HG02981 (cell line): ENCODE measurements around the gene TNFAIP8.

Experiments used
- ATAC-seq: cut with Tn5 transposase; IDR thresholded peaks from one replicate; pipeline ENCODE4 v1.9.1; 2021; ENCODE audit warnings: mild to moderate bottlenecking, moderate library complexity; ENCODE audit not compliant: unreplicated experiment

Gene TNFAIP8

DNA sequence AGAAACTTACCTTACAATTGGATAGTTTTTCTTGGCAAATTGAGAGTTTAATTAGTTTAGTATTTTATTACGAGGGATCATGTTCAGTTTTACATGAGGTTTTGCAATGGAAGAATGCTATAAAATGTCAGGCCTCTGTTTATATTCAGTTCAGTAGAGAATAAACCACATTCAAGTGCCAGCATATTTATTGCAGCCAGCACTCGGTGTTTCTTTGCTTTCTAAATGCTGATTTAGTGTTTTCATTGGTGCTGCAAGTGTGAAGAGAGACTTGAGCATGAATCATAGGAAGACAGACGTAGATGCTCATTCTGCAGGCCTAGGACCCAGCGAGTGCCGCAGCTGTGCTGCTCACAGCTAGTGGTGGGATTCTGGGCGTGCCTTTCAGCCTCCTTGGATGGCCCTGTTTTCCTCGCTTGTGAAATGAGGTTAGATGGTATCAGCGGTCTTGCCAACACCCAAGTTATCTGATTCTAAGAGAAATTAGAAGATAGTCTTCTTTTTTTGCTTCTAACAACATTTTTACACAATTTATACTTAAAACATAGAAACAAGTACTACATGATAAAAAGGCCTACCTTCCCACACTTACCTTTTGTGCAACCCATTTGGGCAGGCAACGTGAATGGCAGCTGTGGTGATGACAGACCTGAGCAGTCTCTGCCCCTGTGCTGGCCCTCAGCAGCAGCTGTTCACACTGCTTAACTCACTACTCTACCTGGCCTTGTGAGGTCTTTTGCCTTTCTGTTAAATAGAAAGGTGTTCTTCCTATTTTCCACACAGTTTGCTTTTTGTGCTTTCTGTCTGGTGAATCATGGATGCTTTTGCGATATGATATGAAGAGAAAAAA is 26.8 kb upstream of the TNFAIP8 start:
- ATAC-seq = no peak

DNA sequence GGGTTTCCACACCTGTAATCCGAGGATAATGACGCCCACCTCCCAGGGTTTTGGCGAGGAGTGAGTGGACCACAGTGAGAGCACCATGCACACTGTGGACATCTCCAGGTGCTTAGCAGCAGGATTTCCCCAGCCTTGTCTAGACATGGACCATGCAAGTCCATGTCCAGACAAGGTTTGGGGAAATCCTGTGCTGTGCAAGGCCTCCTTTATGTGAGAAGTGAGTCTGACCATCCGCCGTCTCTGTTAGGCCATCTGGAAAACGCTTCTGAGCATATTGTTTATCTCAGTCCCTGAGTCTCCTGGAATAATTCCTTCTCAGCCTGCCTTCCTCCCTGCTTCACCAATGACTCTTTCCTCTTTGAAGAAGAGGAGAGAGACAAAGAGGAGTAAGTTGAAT is 26.2 kb upstream of the TNFAIP8 start:
- no peak for ATAC-seq

DNA sequence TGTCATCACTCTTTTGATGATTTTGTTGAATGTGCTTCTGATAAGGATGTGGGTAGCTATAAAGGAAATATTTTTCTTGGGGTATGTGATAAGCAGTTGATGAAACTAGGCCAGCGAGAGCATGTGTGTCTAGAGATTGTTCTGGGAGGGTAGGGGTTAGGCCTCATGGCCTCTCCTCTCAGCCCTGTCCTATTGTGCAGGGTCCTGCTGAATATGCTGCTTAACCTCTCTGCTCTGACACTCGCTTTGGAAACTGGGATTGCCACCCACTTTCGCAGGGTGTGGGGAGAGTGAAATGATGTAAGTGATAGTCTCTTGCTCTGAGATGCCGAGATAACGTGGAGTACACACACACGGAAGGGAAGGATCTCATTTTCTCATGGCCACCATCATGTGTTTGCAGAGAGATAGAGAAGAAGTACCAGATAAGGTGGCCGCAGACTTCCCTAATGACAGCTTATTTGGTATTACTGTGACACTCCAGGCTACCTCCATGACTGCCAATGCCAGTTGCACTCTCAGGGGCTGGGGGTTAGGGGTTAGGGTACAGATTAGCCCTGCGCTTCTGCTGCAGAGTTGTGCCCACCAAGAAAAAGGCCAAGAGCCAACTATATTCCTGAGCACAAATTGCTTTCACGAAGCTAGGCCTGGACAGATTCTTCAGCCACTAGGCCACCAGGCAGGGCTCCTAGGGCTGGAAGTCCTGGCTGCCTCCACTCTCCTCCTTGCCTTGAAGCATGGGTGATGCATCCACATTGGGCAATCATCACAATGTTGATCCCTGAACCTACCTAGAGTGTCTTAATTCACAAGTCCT is 25.2 kb upstream of the TNFAIP8 start:
- no peak for ATAC-seq

DNA sequence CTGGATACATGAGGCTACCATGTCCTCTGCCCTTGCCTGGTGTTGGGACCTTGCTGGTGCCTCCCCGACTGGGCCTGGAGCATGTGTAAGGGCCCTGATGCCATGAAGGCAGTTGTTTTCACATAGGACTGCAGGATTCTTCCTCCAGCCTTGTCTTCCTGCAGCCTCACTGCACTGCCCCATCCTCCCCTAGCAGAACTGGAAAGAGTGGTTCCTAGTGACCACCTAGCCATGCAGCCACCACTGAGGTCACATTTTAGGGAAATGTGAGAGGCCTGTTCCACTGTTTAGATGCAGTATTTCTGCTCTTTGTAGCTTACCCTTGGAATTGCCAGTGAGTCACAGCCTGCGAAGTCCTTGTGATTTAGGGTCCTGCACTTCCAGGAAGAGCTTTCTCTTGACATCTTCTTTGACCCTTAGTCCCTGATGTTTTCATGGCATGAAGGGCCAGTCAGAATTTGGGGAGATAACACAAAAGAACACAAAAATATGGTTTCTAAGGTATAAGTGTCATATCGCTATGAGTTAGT is 24.2 kb upstream of the TNFAIP8 start:
- ATAC-seq = no peak

DNA sequence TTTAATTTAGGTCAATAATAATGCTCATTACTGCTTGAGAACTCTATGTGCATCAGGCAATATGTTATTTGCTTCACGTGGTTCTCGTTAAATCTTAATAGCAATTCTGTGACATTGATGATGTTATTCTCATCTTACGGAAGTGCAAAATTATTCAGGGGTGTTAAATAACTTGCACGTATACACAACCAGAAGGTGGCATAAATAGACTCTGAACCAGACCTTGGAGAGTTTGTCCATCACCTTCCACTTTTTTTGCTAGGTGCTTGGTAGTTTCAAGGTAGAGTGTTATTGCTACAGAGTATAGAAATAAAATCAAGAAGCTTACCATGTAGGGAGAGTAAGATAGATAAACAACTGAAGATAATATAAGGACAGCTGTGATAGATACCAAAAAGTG is 23.6 kb upstream of the TNFAIP8 start:
- ATAC-seq = no peak

DNA sequence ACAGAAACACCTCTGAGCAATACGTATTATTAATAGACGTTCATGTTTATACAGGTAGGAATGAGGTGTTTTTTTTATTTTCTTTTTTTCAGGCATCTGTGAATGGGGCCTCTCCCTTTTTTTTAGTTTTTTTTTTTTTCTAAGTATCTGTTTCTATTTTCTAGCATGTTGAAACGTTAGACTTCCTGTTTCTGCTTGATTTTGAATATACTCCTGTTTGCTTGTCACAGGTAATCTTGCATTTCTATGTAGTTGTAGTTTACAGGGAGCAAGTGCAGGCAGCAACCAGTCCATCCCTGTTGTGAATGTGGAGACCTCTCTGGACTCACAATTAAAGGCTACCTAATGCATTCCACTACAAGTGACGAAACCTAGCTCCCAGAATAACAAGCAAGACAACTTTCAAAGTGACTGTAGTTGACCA is 22.8 kb upstream of the TNFAIP8 start:
- peak; percentile 19 for ATAC-seq

DNA sequence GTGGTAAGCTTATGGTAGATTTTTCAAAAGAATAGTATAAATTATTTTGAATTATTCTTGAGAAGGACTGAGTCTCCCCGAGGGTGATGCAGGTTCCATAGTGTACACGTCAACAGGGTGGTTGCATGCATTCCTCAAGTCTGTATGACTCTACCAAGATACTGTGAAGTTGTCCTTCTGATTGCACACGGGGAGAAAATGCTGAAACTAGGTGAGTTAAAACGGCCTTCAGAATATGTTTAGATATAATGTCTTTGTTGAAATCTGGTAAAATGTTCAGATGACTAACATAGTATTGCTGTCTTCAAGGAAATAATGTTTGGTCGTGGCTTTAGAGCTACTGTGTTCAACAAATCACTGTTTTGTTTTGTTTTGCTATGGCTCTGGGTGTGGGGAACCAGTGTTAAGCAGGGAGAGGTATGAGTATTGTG is 22.4 kb upstream of the TNFAIP8 start:
- ATAC-seq = peak; percentile 28

DNA sequence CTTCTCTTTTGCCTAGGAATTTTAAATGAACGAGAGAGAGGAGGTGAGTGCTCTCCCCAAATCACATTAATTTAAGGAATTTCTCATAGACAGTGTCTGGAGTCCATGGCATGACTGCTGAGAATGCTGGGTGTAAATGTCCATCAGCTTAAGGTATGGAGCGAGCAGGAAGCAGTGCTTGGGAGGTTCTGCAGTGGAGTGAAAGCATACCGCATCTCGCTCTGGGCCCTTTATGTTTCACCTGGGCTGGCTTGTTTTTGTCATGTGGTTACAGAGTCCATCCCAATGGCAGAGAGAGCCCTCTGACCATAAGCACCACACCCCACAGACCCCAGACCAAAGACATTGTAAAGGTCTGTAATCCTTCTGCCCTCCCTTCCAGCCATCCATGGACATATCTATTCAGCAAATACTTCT is 20.6 kb upstream of the TNFAIP8 start:
- ATAC-seq = no peak

DNA sequence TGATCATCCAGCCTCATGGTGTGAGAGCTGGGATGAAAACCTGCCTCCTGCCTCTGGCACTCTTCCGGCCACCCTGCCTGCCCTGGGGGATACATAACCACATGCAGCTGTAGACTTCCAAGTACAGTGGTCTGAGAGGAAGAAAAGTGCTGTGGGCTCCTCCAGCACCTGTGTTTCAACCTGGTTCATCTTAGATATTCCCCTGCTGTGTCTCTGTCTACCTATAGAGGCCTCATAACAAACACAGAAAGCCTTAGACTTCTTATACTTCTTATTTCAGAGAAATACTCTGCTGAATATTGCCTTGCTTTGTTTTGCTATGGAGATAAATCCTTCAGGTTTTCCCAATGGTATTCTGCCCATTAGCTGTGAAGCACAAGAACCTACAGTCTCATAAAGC is 19.6 kb upstream of the TNFAIP8 start:
- ATAC-seq = no peak

DNA sequence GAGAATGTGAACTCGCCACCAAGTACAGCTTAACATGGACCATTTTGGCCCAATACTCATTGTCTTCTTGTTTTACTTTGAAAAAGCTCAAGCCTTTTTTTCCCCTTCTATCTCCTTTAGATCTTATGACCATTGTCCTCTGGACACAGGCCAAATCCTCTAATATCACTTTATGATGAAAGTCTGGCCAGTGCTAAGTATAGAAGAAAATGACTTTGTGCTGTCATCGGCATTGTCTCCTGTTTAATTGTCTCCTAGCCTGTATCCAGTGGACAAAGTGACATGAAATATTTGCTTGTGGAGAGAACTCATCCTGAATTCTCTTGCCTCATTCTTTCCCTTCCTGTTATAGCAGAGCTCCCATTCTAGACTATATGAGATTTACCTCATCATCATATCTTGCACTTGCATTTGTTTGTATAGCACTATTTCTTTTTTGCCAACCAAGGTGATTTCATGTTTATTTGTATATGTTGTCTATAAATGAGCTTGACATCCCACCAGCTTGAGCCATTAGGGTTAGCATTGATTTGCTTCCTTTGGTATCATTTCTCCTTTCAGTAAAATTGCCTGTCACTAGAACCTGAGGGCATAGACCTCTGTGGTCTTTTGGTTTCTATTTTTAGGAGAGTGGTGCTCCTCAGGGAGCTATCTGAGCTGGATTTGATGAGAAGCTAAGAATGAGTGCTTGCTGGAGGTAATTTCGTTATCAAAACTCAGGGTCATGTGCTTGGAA is 18.8 kb upstream of the TNFAIP8 start:
- no peak for ATAC-seq

DNA sequence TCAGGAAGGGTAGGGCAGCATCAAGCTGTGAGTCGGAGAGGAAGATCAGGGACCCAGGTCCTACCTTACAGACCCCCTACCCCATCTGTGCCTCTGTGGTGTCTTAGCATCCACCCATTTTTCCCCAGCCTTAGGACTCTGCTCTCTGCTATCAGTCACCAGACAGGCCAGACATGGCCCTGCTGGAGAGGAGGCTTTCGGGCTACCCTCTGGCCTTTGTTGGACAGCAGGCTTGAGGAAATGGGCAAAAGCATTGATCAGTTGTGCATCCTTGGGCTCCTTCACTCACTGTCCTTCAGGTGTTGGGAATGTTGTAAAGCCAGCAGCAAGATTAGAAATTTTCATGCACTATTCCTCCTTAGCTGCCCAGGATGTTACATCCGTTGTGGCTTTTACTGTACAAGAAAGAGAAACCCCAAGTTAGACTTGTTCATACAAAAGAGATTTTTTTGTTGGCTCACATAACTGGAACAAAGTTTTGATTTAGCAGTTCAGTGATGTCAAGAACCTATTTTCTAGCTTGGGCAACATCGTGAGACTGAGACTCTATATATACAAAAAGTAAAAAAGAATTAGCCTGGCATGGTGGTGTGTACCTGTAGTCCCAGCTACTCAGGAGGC is 17.4 kb upstream of the TNFAIP8 start:
- ATAC-seq = no peak

DNA sequence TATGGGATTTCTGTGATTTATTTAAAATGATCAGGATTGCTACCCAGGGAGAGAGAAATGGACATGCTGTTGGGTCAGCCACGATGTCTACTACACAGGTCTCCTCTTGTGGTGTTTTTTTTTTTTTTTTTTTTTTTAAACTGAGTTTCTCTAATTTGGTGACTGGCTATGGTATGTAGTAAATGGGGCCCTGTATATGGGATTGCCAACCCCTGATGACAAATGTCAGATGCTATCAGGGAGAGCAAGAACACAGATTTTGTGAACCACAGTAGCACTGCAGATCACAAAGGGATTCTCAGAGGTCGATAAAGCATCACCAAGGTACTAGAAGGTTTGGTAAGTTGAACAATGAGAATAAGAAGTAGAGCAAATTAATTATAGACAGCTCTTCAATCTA is 16.5 kb upstream of the TNFAIP8 start:
- ATAC-seq = no peak

DNA sequence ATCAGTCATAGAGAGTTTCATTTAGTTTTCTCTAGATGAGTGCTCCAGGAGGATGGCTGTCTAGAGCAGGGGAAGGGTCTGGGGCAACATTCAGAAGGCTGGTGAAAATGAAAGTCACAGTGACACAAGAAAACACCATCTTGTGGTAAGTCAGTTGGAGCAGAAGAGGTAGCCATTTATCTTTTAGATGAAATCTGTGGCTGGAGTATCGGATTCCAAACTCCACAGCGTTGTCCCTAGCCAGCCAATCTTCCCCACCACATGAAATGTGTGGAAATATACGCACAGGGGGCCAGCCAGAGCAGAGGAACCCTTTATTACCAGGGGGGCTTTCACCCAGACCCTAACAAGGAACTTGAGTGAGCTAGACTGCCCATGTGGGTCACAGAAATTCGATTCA is 15.9 kb upstream of the TNFAIP8 start:
- no peak for ATAC-seq

DNA sequence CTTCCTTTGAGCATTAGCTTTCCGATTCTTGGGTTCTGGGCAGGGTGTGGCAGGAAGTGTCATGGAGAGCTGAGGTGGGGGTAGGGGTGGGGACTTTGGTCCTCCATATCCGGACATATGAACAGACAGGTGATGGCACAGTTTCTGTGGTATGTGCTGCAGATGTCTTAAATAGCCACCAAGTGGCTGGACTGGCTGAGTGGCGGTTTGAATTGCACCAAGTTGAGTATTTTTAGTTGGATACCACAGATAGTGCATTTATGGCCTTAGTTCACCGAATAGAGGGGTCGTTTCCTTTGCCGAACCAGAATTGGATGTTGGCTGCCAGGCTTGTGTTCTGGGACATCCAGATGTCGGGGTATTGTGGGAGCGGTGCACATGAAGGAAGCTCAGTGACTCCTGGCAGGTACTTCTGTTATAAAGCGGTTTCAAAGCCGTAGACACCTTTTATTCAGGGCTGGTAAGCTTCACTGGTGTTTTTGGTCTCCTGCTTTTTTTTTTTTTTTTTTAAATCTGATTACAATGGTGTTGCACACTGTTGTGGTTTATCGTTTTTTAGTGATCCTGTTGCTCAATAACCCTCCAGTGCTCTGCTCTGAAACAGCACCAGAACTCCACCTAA is 15.1 kb upstream of the TNFAIP8 start:
- peak; percentile 55 for ATAC-seq

DNA sequence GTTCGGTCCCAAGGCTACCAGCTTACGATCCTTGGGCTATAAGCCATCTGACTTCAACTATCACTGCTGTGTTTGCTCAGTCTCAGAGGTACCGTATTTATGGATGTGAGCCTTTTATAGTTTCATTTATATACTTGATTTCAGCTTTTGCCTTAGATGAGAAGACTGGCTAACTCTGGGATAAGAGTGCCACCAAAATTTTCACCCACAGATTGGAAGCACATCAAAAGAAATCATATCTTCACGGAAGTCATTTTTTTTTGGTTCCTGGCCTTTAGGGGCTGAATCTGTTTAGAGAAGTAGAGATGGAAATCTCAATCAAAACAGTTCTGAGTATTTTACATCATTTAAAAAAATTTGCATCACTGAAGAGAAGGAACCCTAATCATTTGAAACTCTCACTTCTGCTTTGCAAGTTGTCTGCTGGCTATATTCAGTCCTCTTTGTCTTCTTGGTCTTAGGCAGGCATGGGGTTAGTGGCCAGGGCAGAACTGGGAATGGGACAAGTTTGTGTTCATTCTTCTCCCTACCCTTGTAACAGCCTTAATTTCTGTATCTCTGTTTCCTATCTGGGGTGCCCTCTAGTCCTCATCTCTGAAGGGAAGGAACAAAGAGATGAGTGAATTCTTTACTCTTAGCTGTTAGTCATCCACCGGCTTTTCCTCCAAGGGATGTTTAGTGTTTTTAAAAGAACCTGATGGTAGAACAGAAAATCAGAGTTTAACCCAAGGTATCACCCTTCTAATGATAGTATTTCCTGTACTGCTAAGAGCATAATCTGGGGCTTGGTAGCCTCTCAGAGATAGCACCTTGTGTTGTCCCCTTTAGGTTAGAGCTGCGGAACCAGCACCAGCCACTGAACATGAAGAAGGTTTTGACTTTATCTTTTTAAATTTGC is 14.1 kb upstream of the TNFAIP8 start:
- peak; percentile 49 for ATAC-seq

DNA sequence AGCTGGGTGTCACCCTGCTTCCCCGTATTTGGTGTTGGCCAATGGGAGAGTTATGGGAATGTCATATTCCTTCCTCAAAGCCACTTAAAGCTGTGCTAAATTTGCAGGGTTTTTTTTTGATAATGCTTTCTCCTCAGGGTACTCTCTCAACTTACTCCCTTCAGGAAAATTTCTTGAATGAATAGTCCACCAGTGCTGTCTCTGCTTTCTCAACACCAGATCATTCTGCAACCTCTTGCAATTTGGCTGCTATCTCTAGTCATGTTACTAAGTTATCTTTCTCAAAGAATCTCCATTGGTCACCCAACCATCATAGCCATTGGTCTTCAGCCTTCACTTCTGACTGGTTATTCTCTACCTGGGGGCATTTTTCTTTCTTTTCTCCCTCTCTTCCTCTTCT is 13.4 kb upstream of the TNFAIP8 start:
- no peak for ATAC-seq

DNA sequence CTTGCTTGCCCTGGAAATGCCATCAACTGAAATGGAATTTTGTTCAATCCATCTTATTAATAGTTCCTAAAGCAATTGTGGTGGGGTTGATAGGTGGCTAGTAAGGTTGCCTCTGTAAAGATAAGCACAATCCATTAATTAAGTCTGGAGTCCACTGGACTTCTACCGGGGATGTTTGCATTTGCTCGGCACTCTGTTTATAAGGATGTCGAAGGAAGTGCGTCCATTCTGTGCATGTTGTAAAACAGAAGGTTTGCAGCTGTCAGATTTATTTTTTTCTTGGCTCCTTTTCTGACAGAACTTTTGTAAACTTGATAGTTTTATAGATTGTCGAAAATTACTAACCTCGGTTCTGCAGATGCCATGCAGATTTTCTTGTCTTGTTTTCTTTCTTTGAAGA is 12.8 kb upstream of the TNFAIP8 start:
- ATAC-seq = no peak

DNA sequence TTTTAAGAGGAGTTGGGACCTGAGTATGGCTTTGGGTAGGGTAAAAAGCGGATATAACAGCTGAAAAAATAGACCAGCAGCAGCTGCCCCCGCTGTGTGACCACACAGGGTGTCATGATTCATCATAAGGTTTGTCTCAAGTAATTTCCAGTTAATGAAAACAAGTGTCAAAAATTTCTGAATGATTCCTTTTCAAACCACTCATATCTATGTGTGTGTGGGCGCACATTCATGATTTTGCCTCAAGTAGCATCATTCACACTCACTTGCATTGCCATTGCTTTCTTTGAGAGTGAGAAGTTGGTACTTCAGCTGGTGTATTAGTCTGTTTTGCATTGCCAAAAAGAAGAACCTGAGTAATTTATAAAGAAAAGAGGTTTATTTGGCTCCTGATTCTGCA is 12.1 kb upstream of the TNFAIP8 start:
- peak; percentile 32 for ATAC-seq

DNA sequence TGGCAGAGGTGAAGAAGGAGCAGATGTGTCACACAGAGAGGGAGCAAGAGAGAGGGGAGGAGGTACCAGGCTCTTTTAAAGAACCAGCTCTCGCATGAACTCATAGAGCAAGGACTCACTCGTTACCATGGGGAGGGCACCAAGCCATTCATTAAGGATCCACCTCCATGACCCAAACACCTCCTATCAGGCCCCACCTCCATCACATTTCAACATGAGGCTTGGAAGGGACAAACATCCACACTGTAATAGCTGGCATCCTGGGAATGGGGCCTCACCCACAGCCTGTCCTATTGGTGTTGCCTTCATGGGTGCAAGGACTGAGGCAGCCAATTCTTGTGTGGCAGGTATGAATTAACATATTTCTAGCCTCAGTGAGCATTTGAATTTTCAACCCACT is 11.6 kb upstream of the TNFAIP8 start:
- ATAC-seq = no peak
